ENCODE measurements around the gene JPH2. TPM values are rescaled to one million over a fixed set of nuclear protein-coding genes. Genes with fewer than 3 reads are reported as not detected.
A peak's percentile ranks its signal among the peaks of the same experiment; 100 is the strongest.
"Not testable (repeated sequence)": the region's sequence is repeated elsewhere in the genome, so short reads cannot be mapped to it uniquely, and the experiment has no call there.

The JPH2 gene
- total RNA-seq, result under 0.01 and 0.13 TPM in 2 replicates

GRCh38 chr20:44187054-44187771 lies at the start of gene JPH2:
Gene JPH2 (minus strand): TSS chr20:44187188. CDS start chr20:44186705, 483 bp downstream.
- DNase-seq (ENCODE audit: low read depth in 2 of 2), result peak in 1 of 2 donors; percentile 24

GRCh38 chr20:44235702-44236101 lies 48.7 kb upstream of the JPH2 start:
- no peak for DNase-seq (ENCODE audit: low read depth in 2 of 2)

GRCh38 chr20:44234566-44235317 lies 47.8 kb upstream of the JPH2 start:
- no peak for DNase-seq (ENCODE audit: low read depth in 2 of 2)

- DNase-seq (ENCODE audit: low read depth in 2 of 2), result no peak
These were observed 46.5 kb upstream of the JPH2 start for GRCh38 chr20:44233436-44234016.

GRCh38 chr20:44232469-44232856 lies 45.5 kb upstream of the JPH2 start:
- not testable (repeated sequence) for DNase-seq (ENCODE audit: low read depth in 2 of 2)

GRCh38 chr20:44231713-44232468 lies 44.9 kb upstream of the JPH2 start:
- no peak for DNase-seq (ENCODE audit: low read depth in 2 of 2)

- DNase-seq (ENCODE audit: low read depth in 2 of 2), result no peak
These were observed 44.2 kb upstream of the JPH2 start for GRCh38 chr20:44231193-44231592.

GRCh38 chr20:44228465-44229258 lies 41.7 kb upstream of the JPH2 start:
- DNase-seq (ENCODE audit: low read depth in 2 of 2), result no peak

- no peak for DNase-seq (ENCODE audit: low read depth in 2 of 2)
These were observed 37.6 kb upstream of the JPH2 start for GRCh38 chr20:44224637-44225036.

- no peak for DNase-seq (ENCODE audit: low read depth in 2 of 2)
These were observed 36.7 kb upstream of the JPH2 start for GRCh38 chr20:44223721-44224120.

GRCh38 chr20:44222633-44223368 lies 35.8 kb upstream of the JPH2 start:
- DNase-seq (ENCODE audit: low read depth in 2 of 2), result peak in 1 of 2 donors; percentile 12

- no peak for DNase-seq (ENCODE audit: low read depth in 2 of 2)
These were observed 35.0 kb upstream of the JPH2 start for GRCh38 chr20:44222027-44222426.

- DNase-seq (ENCODE audit: low read depth in 2 of 2), result no peak
These were observed 34.5 kb upstream of the JPH2 start for GRCh38 chr20:44221368-44221954.

- DNase-seq (ENCODE audit: low read depth in 2 of 2), result no peak
These were observed 32.8 kb upstream of the JPH2 start for GRCh38 chr20:44219791-44220190.

GRCh38 chr20:44219170-44219730 lies 32.3 kb upstream of the JPH2 start:
- DNase-seq (ENCODE audit: low read depth in 2 of 2), result no peak

GRCh38 chr20:44218446-44218845 lies 31.5 kb upstream of the JPH2 start:
- no peak for DNase-seq (ENCODE audit: low read depth in 2 of 2)

GRCh38 chr20:44217342-44218092 lies 30.5 kb upstream of the JPH2 start:
- DNase-seq (ENCODE audit: low read depth in 2 of 2), result peak; percentile 36 to 73

GRCh38 chr20:44215125-44215524 lies 28.1 kb upstream of the JPH2 start:
- DNase-seq (ENCODE audit: low read depth in 2 of 2), result peak; percentile 32 to 67

- no peak for DNase-seq (ENCODE audit: low read depth in 2 of 2)
These were observed 25.8 kb upstream of the JPH2 start for GRCh38 chr20:44212792-44213191.

Data from dermis microvascular lymphatic vessel endothelial cell (primary cell).